H1 (cell line): ENCODE results near the gene DAW1. TPM values are rescaled to one million over a fixed set of nuclear protein-coding genes. Genes with fewer than 3 reads are reported as not detected.

Source experiments
- CTCF ChIA-PET: fragments of 300-600 bp; sonication (Branson Sonifier 250); formaldehyde crosslinking; loops from one replicate; lab custom pipeline; 2021; ENCODE audit not compliant: partially characterized antibody; lab: Charles Lee
- POLR2A ChIA-PET: fragments of 300-600 bp; sonication (Branson Sonifier 250); formaldehyde crosslinking; loops from one replicate; lab custom pipeline; 2021; ENCODE audit warnings: inconsistent platforms; ENCODE audit not compliant: partially characterized antibody; lab: Charles Lee
- DNase-seq, 2 experiments: peaks; one replicate each; pipeline versions ENCODE4 v3.0.0 to v3.0.0-alpha.2; 2010 to 2022; ENCODE audit warnings: low spot score in 2 of 2, low read depth in 1 of 2, mixed read lengths in 1 of 2
- FAIRE-seq: peaks from 2 replicates; lab custom pipeline; 2011; peaks lifted over from hg19 to GRCh38; lab: Jason Lieb, UNC
- H2AFZ ChIP-seq: 2 replicates; pipeline ENCODE4 v1.8.1; 2012; ENCODE audit warnings: low read length, inconsistent platforms
- H2AK5ac ChIP-seq: 2 replicates; pipeline ENCODE4 v1.6.1; 2013; ENCODE audit warnings: low read depth, low read length
- H2BK120ac ChIP-seq: replicated peaks from 2 replicates; pipeline ENCODE3; 2013; ENCODE audit warnings: low read depth, low read length, inconsistent platforms
- H2BK12ac ChIP-seq: 2 replicates; pipeline ENCODE4 v1.6.1; 2013; ENCODE audit warnings: low read depth, low read length
- H2BK15ac ChIP-seq: 2 replicates; pipeline ENCODE4 v1.6.1; 2013; ENCODE audit warnings: low read length
- H2BK20ac ChIP-seq: 2 replicates; pipeline ENCODE4 v1.6.1; 2013; ENCODE audit warnings: low read length
- H2BK5ac ChIP-seq: 2 replicates; pipeline ENCODE4 v1.6.1; 2013; ENCODE audit warnings: low read depth, low read length
- H3K14ac ChIP-seq: 2 replicates; pipeline ENCODE4 v1.6.1; 2013; ENCODE audit warnings: inconsistent platforms; ENCODE audit not compliant: insufficient read length
- H3K18ac ChIP-seq: 2 replicates; pipeline ENCODE4 v1.6.1; 2013; ENCODE audit warnings: low read length; ENCODE audit errors: extremely low read depth
- H3K23ac ChIP-seq: 2 replicates; pipeline ENCODE4 v1.6.1; 2013; ENCODE audit warnings: inconsistent platforms; ENCODE audit not compliant: insufficient read length
- H3K23me2 ChIP-seq: 2 replicates; pipeline ENCODE4 v1.6.1; 2013; ENCODE audit warnings: low read depth, low read length
- H3K27ac ChIP-seq: 2 replicates; pipeline ENCODE4 v1.6.1; 2011; ENCODE audit warnings: low read depth, low read length, inconsistent platforms
- H3K27me3 ChIP-seq, 4 experiments: replicated peaks in 1 of 4; 1 replicate in 1 of 4; 2 replicates in 3 of 4; pipeline versions ENCODE4 v1.6.1 to v1.8.1; 2011 to 2013; ENCODE audit warnings: low read length in 3 of 4, mild to moderate bottlenecking in 3 of 4, inconsistent platforms in 2 of 4, mixed read lengths in 2 of 4, moderate library complexity in 1 of 4; ENCODE audit not compliant: control insufficient read depth in 3 of 4, insufficient read depth in 3 of 4; ENCODE audit errors: extremely low read depth in 1 of 4
- H3K36me3 ChIP-seq, 4 experiments: 2 replicates each; pipeline versions ENCODE4 v1.6.1 to v1.8.1; 2011 to 2013; ENCODE audit warnings: mild to moderate bottlenecking in 4 of 4, low read length in 3 of 4, moderate library complexity in 2 of 4, control low read depth in 1 of 4, inconsistent platforms in 1 of 4; ENCODE audit not compliant: insufficient read depth in 4 of 4, control insufficient read depth in 2 of 4
- H3K4ac ChIP-seq: replicated peaks from 2 replicates; pipeline ENCODE3; 2013; ENCODE audit warnings: low read length, low read depth, mixed read lengths, inconsistent platforms; ENCODE audit not compliant: insufficient read length
- H3K4me1 ChIP-seq, 4 experiments: replicated peaks in 1 of 4; 1 replicate in 1 of 4; 2 replicates in 3 of 4; pipeline versions ENCODE4 v1.6.1 to v1.8.1; 2011 to 2013; ENCODE audit warnings: low read length in 3 of 4, inconsistent platforms in 2 of 4, mixed read lengths in 1 of 4; ENCODE audit not compliant: insufficient read depth in 4 of 4, control insufficient read depth in 3 of 4
- H3K4me2 ChIP-seq, 2 experiments: 2 replicates each; pipeline versions ENCODE4 v1.6.1 to v1.8.1; 2011 to 2013; ENCODE audit warnings: low read depth in 2 of 2, low read length in 2 of 2, control low read depth in 1 of 2, inconsistent platforms in 1 of 2, mild to moderate bottlenecking in 1 of 2; ENCODE audit not compliant: insufficient read depth in 1 of 2
- H3K4me3 ChIP-seq, 4 experiments: fragments of 200-600, 300-600 bp in 1 of 4; sonication (generic), shearing (Covaris generic), sonication (Bioruptor Twin) in 1 of 4; 2 replicates each; pipeline versions ENCODE4 v1.5.1 to v1.8.1; 2011 to 2016; ENCODE audit warnings: low read length in 4 of 4, low read depth in 3 of 4, control low read depth in 2 of 4, inconsistent platforms in 2 of 4, mild to moderate bottlenecking in 2 of 4, mixed read lengths in 1 of 4, moderate library complexity in 1 of 4; ENCODE audit not compliant: insufficient read depth in 2 of 4; ENCODE audit errors: extremely low read depth in 1 of 4
- H3K56ac ChIP-seq: replicated peaks from 2 replicates; pipeline ENCODE3; 2013; ENCODE audit warnings: low read depth, mild to moderate bottlenecking, mixed read lengths, low read length, inconsistent platforms; ENCODE audit not compliant: insufficient read length
- H3K79me1 ChIP-seq: 2 replicates; pipeline ENCODE4 v1.6.1; 2013; ENCODE audit warnings: low read depth, low read length, control low read depth
- H3K79me2 ChIP-seq, 2 experiments: 2 replicates each; pipeline versions ENCODE4 v1.6.1 to v1.8.1; 2012 to 2013; ENCODE audit warnings: low read length in 2 of 2, mild to moderate bottlenecking in 2 of 2, inconsistent platforms in 1 of 2; ENCODE audit not compliant: insufficient read depth in 2 of 2, control insufficient read depth in 1 of 2
- H3K9ac ChIP-seq, 4 experiments: replicated peaks in 1 of 4; 1 replicate in 1 of 4; 2 replicates in 3 of 4; pipeline versions ENCODE4 v1.6.1 to v1.8.1; 2011 to 2013; ENCODE audit warnings: low read depth in 3 of 4, low read length in 3 of 4, control low read depth in 2 of 4, mild to moderate bottlenecking in 2 of 4, moderate library complexity in 2 of 4, inconsistent platforms in 1 of 4; ENCODE audit errors: extremely low read depth in 1 of 4
- H3K9me3 ChIP-seq, 2 experiments: 2 replicates each; pipeline versions ENCODE4 v1.6.1 to v1.8.1; 2012 to 2013; ENCODE audit warnings: mild to moderate bottlenecking in 2 of 2, moderate library complexity in 2 of 2, control low read depth in 1 of 2, inconsistent platforms in 1 of 2, low read depth in 1 of 2, low read length in 1 of 2, mixed read lengths in 1 of 2; ENCODE audit not compliant: insufficient read depth in 2 of 2
- H4K20me1 ChIP-seq, 2 experiments: replicated peaks in 1 of 2; 2 replicates each; pipeline versions ENCODE3 to v1.8.1; 2011 to 2013; ENCODE audit warnings: inconsistent platforms in 2 of 2, low read length in 2 of 2, mild to moderate bottlenecking in 1 of 2; ENCODE audit not compliant: insufficient read depth in 2 of 2, control insufficient read depth in 1 of 2
- H4K5ac ChIP-seq: 2 replicates; pipeline ENCODE4 v1.6.1; 2013; ENCODE audit warnings: low read length, low read depth, mixed read lengths, inconsistent platforms; ENCODE audit not compliant: insufficient read length
- H4K8ac ChIP-seq: 2 replicates; pipeline ENCODE4 v1.8.0; 2013; ENCODE audit warnings: mild to moderate bottlenecking, moderate library complexity, low read length, inconsistent platforms; ENCODE audit not compliant: insufficient read depth; ENCODE audit errors: extremely low read depth
- H4K91ac ChIP-seq: replicated peaks from 2 replicates; pipeline ENCODE3; 2013; ENCODE audit warnings: low read length, mixed read lengths, inconsistent platforms; ENCODE audit not compliant: insufficient read length
- POLR2A ChIP-seq, 2 experiments: IDR thresholded peaks; 1 replicate in 1 of 2; 2 replicates in 1 of 2; pipeline ENCODE4 v1.6.1; 2011; ENCODE audit warnings: low read depth in 2 of 2, low read length in 2 of 2, mild to moderate bottlenecking in 2 of 2; ENCODE audit errors: control extremely low read depth in 1 of 2
- RAD21 ChIP-seq, 2 experiments: IDR thresholded peaks in 1 of 2; conservative IDR thresholded peaks in 1 of 2; 2 replicates each; pipeline ENCODE4 v1.6.1; 2011; ENCODE audit warnings: low read depth in 2 of 2, low read length in 2 of 2, improper control_type of control experiment in 1 of 2, inconsistent platforms in 1 of 2, mild to moderate bottlenecking in 1 of 2, moderate library complexity in 1 of 2
- SIX5 ChIP-seq: IDR thresholded peaks from 2 replicates; pipeline ENCODE4 v1.6.1; 2011; ENCODE audit warnings: mild to moderate bottlenecking, low read depth, low read length
- WGBS, 2 experiments: shearing (Covaris generic) in 1 of 2; methylation state at CpG; one replicate each; pipeline versions ENCODE4 v1.1.6 to v1.1.7; 2013 to 2015; ENCODE audit warnings: low lambda C conversion rate in 2 of 2, mixed read lengths in 2 of 2, inconsistent platforms in 1 of 2, low coverage in 1 of 2, missing lambda C conversion rate in 1 of 2; ENCODE audit not compliant: insufficient replicate concordance in 2 of 2, insufficient coverage in 1 of 2, insufficient read length in 1 of 2; ENCODE audit errors: extremely low coverage in 1 of 2, missing lambda C conversion rate in 1 of 2; 5-methylcytosine and 5-hydroxymethylcytosine counted together
- polyA plus RNA-seq, 7 experiments: library from polyadenylated mRNA; depleted of rRNA in 3 of 7; stranded (reverse) in 5 of 7; unstranded in 2 of 7; fragments of >200 nt in 5 of 7; fragments of 200-250 nt in 2 of 7; gene quantifications; 1 replicate in 5 of 7; 2 replicates in 1 of 7; 4 replicates in 1 of 7; pipeline versions ENCODE4 v1.2.1 to v1.2.3, GENCODE V29; 2011 to 2013; ENCODE audit warnings: missing spikeins in 2 of 7, mixed read lengths in 2 of 7
- total RNA-seq: library from RNA; stranded (reverse); fragmentation: NEBNext Ultra II Directional; extraction: Animal tissue kit (Norgen Biotek cat#: 25700); gene quantifications from 2 replicates; pipeline ENCODE4 v1.2.1, GENCODE V29; 2021

The DAW1 gene
- total and polyA plus RNA-seq, 2 of the 8 experiments (the other 6 are each of a cell fraction or from before 2014, with no cell fraction given), result 0.44 to 1.4 TPM

GRCh38 chr2:227855440-227855839 lies 16.0 kb upstream of the DAW1 start:
- Histone ChIP-seq H3K79me1 (no peaks in the 10 kb centered on the region), H2AFZ (no peak overlapping the region), H3K79me2 (no peaks in the 10 kb centered on the region), H3K4me1 (no peaks in the 10 kb centered on the region), H3K23ac (no peak overlapping the region), H3K27ac (no peak overlapping the region), H3K14ac (no peak overlapping the region), H3K4me2 (no peak overlapping the region), H2BK12ac (no peak overlapping the region), H2BK120ac (no peak overlapping the region), H3K4me3 (no peak overlapping the region), H3K4ac (no peak overlapping the region)
- CTCF ChIA-PET, result no interaction called here
- TF ChIP-seq SIX5 (no peak), POLR2A (IDR thresholded peaks at IDR 0.05; ENCODE audit: control extremely low read depth in 1 of 2, low read depth in 2 of 2, low read length in 2 of 2) (no peak), RAD21 (IDR thresholded peaks at IDR 0.05 in 1 of 2, conservative IDR thresholded peaks at IDR 0.05 in 1 of 2; ENCODE audit: low read depth in 2 of 2, low read length in 2 of 2) (no peak)
- TF ChIP-seq, all 59 proteins: peak for 0
- Histone ChIP-seq H3K56ac (no peak overlapping the region), H2AK5ac (no peak overlapping the region), H4K5ac (no peak overlapping the region), H3K9ac (no peak overlapping the region), H3K18ac (no peak overlapping the region), H3K36me3 (no peaks in the 10 kb centered on the region), H4K91ac (no peak overlapping the region), H3K23me2 (no peaks in the 10 kb centered on the region; the same call in 1 of the 2 replicates), H3K27me3 (no peaks in the 10 kb centered on the region), H2BK20ac (no peak overlapping the region), H4K20me1 (no peaks in the 10 kb centered on the region), H2BK15ac (no peak overlapping the region), H4K8ac (no peak overlapping the region), H3K9me3 (no peaks in the 10 kb centered on the region), H2BK5ac (no peak overlapping the region)
- POLR2A ChIA-PET, result no interaction called here
- whole genome bisulfite sequencing, 2 experiments, result 56% methylated on average over 3 of the region's 3 CpGs; no CpG with 5 or more reads in 1 of the 2 experiments
- DNase-seq (no peak), FAIRE-seq (no peak)
